Natural killer cell treated with Interleukin-12 subunit alpha and Interleukin-12 subunit beta and Interleukin-15 and Interleukin-18, amount 100 ng/mL, for 72 hours (primary cell): ENCODE measurements around the gene CFAP126. TPM values are rescaled to one million over a fixed set of nuclear protein-coding genes. Genes with fewer than 3 reads are reported as not detected.
"Not testable (repeated sequence)": the region's sequence is repeated elsewhere in the genome, so short reads cannot be mapped to it uniquely, and the experiment has no call there.

Experiments
- ATAC-seq, 2 donors: fragments of 150-1000 bp; cut with Tn5 transposase in 1 of 2; sonication (Bioruptor Pico), chemical (Tn5 transposase) in 1 of 2; 2 replicates each; pipeline ENCODE4 v1.10.0; 2021
- DNase-seq: peaks from one replicate; pipeline ENCODE4 v3.0.0; 2022; ENCODE audit warnings: low spot score
- H3K27ac Mint-ChIP-seq, 2 donors: 1 replicate in 1 of 2; 2 replicates in 1 of 2; pipeline ENCODE4 v1.8.0; 2022; ENCODE audit warnings: mixed read lengths in 2 of 2, mild to moderate bottlenecking in 1 of 2, moderate library complexity in 1 of 2
- H3K27me3 Mint-ChIP-seq, 2 donors: 1 replicate in 1 of 2; 2 replicates in 1 of 2; pipeline ENCODE4 v1.8.0; 2022; ENCODE audit warnings: mixed read lengths in 2 of 2
- H3K36me3 Mint-ChIP-seq: one replicate; pipeline ENCODE4 v1.8.0; 2022; ENCODE audit warnings: mixed read lengths
- H3K4me1 Mint-ChIP-seq, 2 donors: 1 replicate in 1 of 2; 2 replicates in 1 of 2; pipeline ENCODE4 v1.8.0; 2022; ENCODE audit warnings: low read depth in 2 of 2, mixed read lengths in 2 of 2, mild to moderate bottlenecking in 1 of 2
- H3K4me3 Mint-ChIP-seq: one replicate; pipeline ENCODE4 v1.8.0; 2022; ENCODE audit warnings: mixed read lengths
- H3K9me3 Mint-ChIP-seq: 2 replicates; pipeline ENCODE4 v1.8.0; 2022; ENCODE audit warnings: mixed read lengths
- total RNA-seq, 2 donors: library from RNA; stranded (reverse); gene quantifications; one replicate each; pipeline ENCODE4 v1.2.3, GENCODE V29; 2022

CFAP126 gene, protein sequence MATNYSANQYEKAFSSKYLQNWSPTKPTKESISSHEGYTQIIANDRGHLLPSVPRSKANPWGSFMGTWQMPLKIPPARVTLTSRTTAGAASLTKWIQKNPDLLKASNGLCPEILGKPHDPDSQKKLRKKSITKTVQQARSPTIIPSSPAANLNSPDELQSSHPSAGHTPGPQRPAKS
- not detected for total RNA-seq

DNA sequence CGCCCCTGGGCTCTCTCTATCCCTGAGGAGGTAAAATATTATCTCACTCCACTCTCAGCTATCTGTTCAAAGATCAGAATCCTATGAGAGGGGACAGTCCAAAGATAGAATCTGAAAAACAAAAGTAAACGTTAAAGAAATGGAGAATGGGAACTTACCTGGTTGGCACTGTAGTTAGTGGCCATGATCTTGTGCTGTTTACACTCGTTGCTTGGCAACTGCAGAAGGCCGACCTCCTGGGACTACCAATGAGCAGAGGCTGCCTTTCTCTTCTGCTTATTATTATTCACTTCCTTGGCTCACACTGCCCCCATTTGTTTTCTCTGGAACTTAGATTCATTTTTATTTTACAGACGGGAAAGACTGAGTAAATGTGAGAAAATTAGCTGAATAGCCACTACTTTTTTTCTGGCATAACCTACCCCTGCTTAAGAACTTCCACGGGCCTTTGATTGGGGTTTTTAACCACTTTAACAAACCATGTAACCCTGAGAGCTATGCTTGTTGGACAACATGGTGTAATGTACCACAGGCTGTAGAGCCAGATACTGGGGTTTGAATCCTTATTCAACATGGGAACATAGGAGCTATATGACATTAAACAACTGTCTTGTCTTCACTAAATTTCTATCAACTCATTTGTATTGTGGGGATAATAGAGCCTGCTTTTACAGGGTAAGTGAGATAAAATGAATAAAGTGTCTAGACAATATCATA is at the start of gene CFAP126:
Gene CFAP126, minus strand, starts transcription at position 193 of the 717 bp plus-strand sequence. Its CDS starts 8 bp downstream, at position 185.
- H3K27me3 Mint-ChIP-seq, result no peaks in the 10 kb centered on the region
- H3K4me3 Mint-ChIP-seq, result no peak within 1 kb of the TSS
- peaks cover 7 to 9% of the 10 kb centered on the region in 2 donors for H3K4me1 Mint-ChIP-seq
- H3K27ac Mint-ChIP-seq, result peak within 1 kb of the TSS; percentile 71 to 72
- ATAC-seq, result peak; percentile 83 to 88
- H3K36me3 Mint-ChIP-seq, result peaks cover 13% of the 10 kb centered on the region
- DNase-seq, result no peak
- H3K9me3 Mint-ChIP-seq, result no peaks in the 10 kb centered on the region

DNA sequence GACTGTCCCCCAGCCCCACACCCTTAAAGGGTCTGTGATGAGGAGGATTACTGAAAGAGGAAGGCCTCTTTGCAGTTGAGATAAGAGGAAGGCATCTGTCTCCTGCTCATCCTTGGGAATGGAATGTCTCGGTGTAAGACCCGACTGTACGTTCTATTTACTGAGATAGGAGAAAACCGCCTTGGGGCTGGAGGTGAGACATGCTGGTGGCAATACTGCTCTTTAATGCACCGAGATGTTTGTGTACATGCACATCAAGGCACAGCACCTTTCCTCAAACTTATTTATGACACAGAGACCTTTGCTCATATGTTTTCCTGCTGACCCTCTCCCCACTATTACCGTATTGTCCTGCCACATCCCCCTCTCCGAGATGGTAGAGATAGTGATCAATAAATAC is 45.4 kb upstream of the CFAP126 start:
- H3K27me3 Mint-ChIP-seq, H3K4me3 Mint-ChIP-seq, ATAC-seq, H3K27ac Mint-ChIP-seq, H3K9me3 Mint-ChIP-seq, H3K36me3 Mint-ChIP-seq, DNase-seq: not testable (repeated sequence)
- H3K4me1 Mint-ChIP-seq, result peaks cover 14 to 21% of the 10 kb centered on the region in 2 donors

DNA sequence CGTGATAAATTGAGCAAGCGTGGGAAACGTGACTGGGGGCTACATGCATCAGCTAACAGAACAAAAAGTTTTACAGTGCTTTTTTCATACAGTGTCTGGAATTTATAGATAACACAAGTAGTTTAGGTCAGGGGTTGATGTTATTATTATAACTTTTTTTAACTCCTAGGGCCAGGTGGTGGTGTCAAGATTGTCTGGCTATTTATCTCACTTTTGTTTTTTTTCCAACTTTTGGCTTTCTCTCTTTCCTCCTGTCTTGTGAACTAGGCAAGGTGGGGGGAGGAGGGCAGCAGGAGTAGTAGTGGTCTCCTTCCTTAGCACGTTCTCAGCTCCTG is 42.9 kb upstream of the CFAP126 start:
- Mint-ChIP-seq H3K4me3 (peak overlapping the region; percentile 67), H3K4me1 (peaks cover 18 to 26% of the 10 kb centered on the region in 2 donors)

DNA sequence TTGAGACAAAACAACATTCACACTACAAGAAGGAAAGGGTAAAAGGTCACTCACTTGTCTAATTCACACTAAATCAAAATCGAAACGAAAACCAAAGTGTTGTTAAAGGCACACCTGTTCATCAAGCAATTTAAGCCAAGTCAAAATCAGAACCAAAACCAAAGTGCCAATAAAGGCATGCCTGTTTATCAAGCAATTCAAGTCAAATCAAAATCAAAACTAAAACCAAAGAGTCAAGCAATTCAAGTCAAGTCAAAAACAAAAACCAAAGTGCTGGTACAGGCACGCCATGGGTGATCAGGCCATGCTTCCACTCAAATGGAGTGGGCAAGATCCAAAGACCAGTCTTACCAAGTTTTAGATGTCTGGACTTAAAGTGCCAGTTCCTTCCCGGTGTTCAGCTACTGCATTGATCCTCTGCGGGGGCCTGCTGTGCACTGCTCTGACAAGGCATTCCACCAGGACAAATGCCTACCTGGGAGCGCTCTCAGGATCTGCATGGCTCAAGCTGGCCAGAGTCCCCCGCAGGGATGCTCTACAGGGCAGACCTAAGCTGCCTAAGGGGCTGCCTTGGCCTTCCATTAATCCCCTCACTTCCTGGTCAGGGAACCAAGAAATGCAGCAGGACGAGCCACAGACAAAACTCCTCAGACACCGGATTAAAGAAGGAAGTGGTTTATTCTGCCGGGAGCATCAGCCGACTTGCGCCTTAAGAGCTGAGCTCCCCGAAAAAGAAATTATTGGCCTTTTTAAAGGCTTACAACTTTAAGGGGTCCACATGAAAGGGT is 42.4 kb upstream of the CFAP126 start:
- H3K27ac Mint-ChIP-seq, result peak overlapping the region; percentile 72 to 84
- not testable (repeated sequence) for H3K27me3 Mint-ChIP-seq, DNase-seq, H3K9me3 Mint-ChIP-seq, H3K36me3 Mint-ChIP-seq
- ATAC-seq, result peak; percentile 66 to 82
- peaks cover 18 to 26% of the 10 kb centered on the region in 2 donors for H3K4me1 Mint-ChIP-seq
- peak overlapping the region; percentile 67 for H3K4me3 Mint-ChIP-seq

More for the DNA sequence above, 42.9 kb upstream of the CFAP126 start:
- not testable (repeated sequence) for H3K27me3 Mint-ChIP-seq, H3K9me3 Mint-ChIP-seq, H3K36me3 Mint-ChIP-seq, ATAC-seq, DNase-seq
- H3K27ac Mint-ChIP-seq, result peak overlapping the region; percentile 72 to 84

DNA sequence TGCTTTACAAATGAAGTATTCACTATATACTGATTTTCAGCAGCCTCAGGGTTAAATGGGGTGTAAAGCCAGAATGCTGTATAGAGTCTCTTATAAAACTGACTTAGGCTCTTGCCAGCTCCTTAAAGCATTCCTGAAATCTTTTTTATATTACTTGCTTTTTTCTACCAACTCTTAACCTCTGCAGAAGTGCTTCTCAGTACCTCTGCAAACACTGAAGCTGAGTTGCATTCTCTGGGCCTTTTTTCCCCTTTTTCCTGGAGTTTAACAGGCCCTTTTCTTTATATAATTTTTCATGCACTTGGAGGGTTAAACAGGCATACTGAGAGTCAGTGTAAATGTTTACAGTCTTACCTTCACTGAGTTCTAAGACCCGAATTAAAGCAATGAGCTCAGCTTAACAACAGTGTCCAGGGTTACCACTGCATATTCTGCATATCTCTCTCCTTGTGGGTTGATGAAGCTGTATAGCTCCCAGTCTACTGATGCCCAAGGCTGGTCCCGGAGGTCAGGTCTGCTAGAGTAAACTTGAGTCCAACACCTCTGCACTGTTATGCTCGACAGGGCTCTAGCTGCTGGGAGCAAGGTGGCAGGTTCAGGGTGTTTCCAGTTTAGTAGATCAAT is 40.9 kb upstream of the CFAP126 start:
- Mint-ChIP-seq H3K9me3 (no peaks in the 10 kb centered on the region), H3K4me1 (peaks cover 27 to 37% of the 10 kb centered on the region in 2 donors), H3K27me3 (no peaks in the 10 kb centered on the region), H3K27ac (peak overlapping the region in 1 of 2 donors; percentile 84), H3K4me3 (no peak overlapping the region), H3K36me3 (no peaks in the 10 kb centered on the region)
- DNase-seq (no peak), ATAC-seq (no peak)

DNA sequence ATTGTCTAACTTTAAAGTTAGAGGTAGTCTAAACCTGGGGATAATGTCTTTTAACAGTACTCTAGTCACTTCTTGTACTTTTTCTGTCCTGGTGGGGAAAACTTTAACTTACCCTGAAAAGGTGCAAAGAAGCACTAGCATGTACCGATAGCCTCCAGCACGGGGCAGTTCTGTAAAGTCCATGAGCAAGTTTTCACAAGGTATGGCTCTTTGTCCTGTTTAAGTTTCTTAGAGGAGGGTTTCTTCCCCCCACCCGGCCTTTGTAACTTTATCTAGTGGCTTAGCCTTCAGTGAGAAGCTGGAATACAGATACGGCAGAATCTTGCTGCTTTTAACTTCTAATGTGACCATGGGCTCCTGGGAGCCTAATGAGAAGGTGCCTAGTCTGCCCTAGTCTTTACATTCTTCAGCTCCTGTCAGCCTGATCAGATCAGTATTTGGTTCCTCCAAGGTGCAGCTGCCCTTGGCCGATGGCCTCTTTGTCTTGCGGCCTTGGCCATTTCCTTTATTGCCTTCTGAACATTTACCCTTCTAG is 39.8 kb upstream of the CFAP126 start:
- no peak overlapping the region for H3K27ac Mint-ChIP-seq

DNA sequence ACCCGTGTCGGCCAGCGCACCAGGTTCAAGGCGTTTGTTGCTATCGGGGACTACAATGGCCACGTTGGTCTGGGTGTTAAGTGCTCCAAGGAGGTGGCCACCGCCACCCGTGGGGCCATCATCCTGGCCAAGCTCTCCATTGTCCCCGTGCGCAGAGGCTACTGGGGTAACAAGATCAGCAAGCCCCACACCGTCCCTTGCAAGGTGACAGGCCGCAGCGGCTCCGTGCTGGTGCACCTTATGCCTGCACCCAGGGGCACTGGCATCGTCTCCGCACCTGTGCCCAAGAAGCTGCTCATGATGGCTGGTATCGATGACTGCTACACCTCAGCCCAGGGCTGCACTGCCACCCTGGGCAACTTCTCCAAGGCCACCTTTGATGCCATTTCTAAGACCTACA is 38.9 kb upstream of the CFAP126 start:
- ATAC-seq, DNase-seq, H3K9me3 Mint-ChIP-seq, H3K27me3 Mint-ChIP-seq, H3K27ac Mint-ChIP-seq, H3K4me3 Mint-ChIP-seq, H3K36me3 Mint-ChIP-seq: not testable (repeated sequence)
- H3K4me1 Mint-ChIP-seq, result peaks cover 36 to 48% of the 10 kb centered on the region in 2 donors

More for the DNA sequence above, 39.8 kb upstream of the CFAP126 start:
- H3K27me3 Mint-ChIP-seq, result no peaks in the 10 kb centered on the region
- no peaks in the 10 kb centered on the region for H3K36me3 Mint-ChIP-seq
- ATAC-seq (no peak), DNase-seq (no peak)
- H3K4me3 Mint-ChIP-seq, result no peak overlapping the region
- H3K4me1 Mint-ChIP-seq, result peaks cover 34 to 47% of the 10 kb centered on the region in 2 donors
- H3K9me3 Mint-ChIP-seq, result no peaks in the 10 kb centered on the region

DNA sequence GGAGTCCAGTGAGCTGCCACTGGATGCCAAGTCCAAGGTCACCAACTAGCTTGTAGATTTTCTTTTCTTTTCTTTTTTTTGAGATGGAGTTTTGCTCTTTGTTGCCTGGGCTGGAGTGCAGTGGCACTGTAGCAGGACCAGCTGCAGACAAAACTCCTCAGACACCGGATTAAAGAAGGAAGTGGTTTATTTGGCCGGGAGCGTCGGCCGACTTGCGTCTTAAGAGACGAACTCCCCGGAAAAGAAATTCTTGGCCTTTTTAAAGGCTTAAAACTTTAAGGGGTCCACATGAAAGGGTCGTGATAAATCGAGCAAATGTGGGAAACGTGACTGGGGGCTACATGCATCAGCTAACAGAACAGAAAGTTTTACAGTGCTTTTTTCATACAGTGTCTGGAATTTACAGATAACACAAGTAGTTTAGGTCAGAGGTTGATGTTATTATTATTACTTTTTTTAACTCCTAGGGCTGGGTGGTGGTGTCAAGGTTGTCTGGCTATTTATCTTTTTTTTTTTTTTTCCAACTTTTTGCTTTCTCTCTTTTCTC is 36.4 kb upstream of the CFAP126 start:
- Mint-ChIP-seq H3K9me3 (peaks cover 3% of the 10 kb centered on the region), H3K27me3 (no peaks in the 10 kb centered on the region), H3K4me1 (peaks cover 45 to 52% of the 10 kb centered on the region in 2 donors), H3K4me3 (peak overlapping the region; percentile 60), H3K27ac (peak overlapping the region; percentile 31 to 56), H3K36me3 (no peaks in the 10 kb centered on the region)
- no peak for ATAC-seq
- no peak for DNase-seq

DNA sequence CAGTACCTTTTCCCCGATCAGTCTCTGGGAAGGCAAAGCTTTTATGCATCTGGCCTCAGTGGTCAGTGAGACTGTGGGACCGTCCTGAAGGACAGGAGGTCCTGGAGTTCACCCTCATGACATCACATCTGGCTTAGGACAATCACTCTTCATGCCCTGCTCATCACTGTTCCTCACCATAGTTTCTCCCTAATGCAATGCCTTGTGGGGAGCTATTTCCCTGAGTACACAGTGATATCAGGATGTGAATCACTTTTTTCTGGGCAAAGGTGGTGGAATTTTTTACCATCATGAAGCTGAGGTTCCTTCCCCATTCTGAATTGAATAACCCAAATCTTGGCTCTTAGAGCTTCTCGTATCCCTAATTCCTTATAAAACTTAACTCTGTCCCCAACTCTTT is 34.8 kb upstream of the CFAP126 start:
- Mint-ChIP-seq H3K27ac (no peak overlapping the region), H3K27me3 (no peaks in the 10 kb centered on the region), H3K4me3 (no peak overlapping the region), H3K4me1 (peaks cover 42 to 47% of the 10 kb centered on the region in 2 donors), H3K9me3 (peaks cover 3% of the 10 kb centered on the region), H3K36me3 (no peaks in the 10 kb centered on the region)
- no peak for DNase-seq
- no peak for ATAC-seq

DNA sequence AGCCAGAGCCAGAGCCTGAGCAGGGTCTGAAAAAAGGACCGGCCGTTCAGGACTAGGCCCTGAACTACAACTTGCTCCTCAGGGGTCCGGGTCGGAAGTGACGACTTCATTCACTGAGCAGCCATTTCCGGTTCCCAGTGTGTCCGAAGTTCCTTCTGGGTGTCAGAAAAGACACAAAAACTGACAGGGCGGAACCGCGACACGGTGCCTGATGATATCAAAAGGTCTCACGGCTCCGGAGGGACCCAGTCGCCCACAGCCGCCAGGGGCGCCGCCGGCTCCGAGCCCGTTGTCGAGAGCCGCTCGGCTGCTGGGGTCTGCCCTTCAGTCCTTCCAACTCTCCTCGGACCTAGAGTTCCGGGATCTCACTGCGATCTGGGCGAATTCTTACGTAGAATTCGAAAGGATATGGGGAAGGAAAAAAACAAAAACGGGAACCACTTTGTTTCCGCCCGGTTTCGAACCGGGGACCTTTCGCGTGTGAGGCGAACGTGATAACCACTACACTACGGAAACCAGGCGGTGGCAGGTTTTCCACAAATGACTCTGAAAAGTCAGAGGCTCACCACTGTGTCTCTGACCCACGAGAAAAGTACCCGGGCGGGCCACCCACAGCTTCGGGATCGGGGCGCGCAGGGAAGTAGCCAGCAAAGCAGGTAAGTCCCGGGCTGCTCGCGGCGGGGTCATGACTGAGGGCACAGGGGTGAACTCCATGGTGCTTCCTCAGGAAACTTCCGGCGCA is 31.8 kb upstream of the CFAP126 start:
- H3K4me3 Mint-ChIP-seq, result peak overlapping the region; percentile 85
- ATAC-seq, result peak; percentile 87 to 89

DNA sequence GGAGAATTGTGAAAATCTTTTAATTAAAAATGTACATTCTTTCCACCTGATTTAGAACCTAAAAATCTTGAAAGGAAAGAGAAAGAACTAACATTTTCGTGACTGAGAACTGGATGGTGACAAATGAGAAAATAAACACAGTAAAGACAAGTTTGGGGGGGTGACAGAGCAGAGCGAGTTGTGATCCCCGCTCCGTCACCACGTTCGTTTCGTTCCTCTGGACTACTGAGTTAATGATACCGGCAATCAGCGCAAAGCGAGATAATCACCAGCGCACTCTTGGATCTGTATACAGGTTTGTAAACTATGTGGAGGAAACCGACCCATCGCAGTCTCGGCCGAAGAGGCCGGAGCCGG is 31.2 kb upstream of the CFAP126 start:
- peak overlapping the region; percentile 85 for H3K4me3 Mint-ChIP-seq

More for the DNA sequence above, 31.8 kb upstream of the CFAP126 start:
- Mint-ChIP-seq H3K27ac (peak overlapping the region; percentile 100), H3K27me3 (no peaks in the 10 kb centered on the region), H3K4me1 (peaks cover 40 to 44% of the 10 kb centered on the region in 2 donors), H3K36me3 (no peaks in the 10 kb centered on the region), H3K9me3 (peaks cover 3% of the 10 kb centered on the region)
- DNase-seq, result peak; percentile 92

DNA sequence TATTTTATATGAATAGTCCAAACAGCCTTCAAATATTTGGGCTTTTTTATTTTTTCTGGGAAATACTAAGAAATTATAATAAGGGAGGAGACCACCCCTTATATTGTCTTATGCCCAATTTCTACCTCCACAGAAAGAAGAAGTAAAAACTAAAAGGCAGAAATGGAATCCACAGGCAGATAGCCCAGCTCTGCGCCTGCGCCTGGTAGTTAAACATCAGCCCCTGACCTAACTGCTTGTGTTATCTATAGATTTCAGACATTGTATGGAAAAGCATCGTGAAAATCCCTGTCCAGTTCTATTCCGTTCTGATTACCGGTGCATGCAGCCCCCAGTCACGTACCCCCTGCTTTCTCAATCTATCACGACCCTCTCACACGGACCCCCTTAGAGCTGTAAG is 29.4 kb upstream of the CFAP126 start:
- not testable (repeated sequence) for H3K4me3 Mint-ChIP-seq, H3K27me3 Mint-ChIP-seq, H3K9me3 Mint-ChIP-seq, ATAC-seq, H3K36me3 Mint-ChIP-seq, DNase-seq, H3K27ac Mint-ChIP-seq
- peaks cover 34 to 37% of the 10 kb centered on the region in 2 donors for H3K4me1 Mint-ChIP-seq

More for the DNA sequence above, 31.2 kb upstream of the CFAP126 start:
- Mint-ChIP-seq H3K4me1 (peaks cover 36 to 39% of the 10 kb centered on the region in 2 donors), H3K36me3 (no peaks in the 10 kb centered on the region), H3K9me3 (peaks cover 3% of the 10 kb centered on the region), H3K27ac (peak overlapping the region; percentile 100), H3K27me3 (no peaks in the 10 kb centered on the region)
- ATAC-seq, result no peak
- DNase-seq, result no peak

DNA sequence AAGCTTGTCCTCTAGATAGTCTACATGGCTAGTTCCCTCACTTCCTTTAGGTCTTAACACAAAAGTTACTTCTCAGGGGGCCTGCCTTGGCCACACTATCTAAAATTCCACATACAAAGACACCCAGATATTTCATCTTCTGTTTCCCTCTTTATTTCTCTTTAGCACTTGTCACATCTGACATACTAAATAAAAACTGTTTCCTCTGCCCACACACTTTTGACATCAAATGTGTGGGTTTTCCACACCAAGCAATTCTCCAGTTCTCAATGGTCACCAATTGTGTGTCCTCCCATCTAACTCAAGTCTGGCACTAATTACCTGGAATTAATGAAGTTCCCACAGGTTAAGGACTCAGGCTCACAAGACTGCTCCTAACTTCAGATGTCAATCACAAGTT is 25.5 kb upstream of the CFAP126 start:
- Mint-ChIP-seq H3K4me1 (peaks cover 17 to 27% of the 10 kb centered on the region in 2 donors), H3K9me3 (no peaks in the 10 kb centered on the region), H3K36me3 (no peaks in the 10 kb centered on the region), H3K4me3 (no peak overlapping the region), H3K27me3 (no peaks in the 10 kb centered on the region), H3K27ac (no peak overlapping the region)
- ATAC-seq (no peak), DNase-seq (no peak)
